PFSK-1 (cell line): ENCODE measurements around the gene EGR2.

Source experiments
- FOXP2 ChIP-seq: optimal IDR thresholded peaks from 2 replicates; pipeline ENCODE3; 2011; ENCODE audit warnings: borderline replicate concordance, control low read depth, inconsistent platforms; ENCODE audit not compliant: insufficient read depth; ENCODE audit errors: extremely low read length, extremely low read depth
- POLR2AphosphoS5 ChIP-seq: IDR thresholded peaks from 2 replicates; pipeline ENCODE4 v1.6.1; 2012; ENCODE audit warnings: low read depth, mild to moderate bottlenecking, control low read depth, low read length, moderate library complexity
- SIN3A ChIP-seq: IDR thresholded peaks from 2 replicates; pipeline ENCODE4 v1.6.1; 2012; ENCODE audit warnings: mild to moderate bottlenecking, low read length, moderate library complexity, borderline replicate concordance; ENCODE audit not compliant: insufficient read depth
- TAF1 ChIP-seq: IDR thresholded peaks from 2 replicates; pipeline ENCODE4 v1.6.1; 2012; ENCODE audit warnings: low read length, control low read depth, borderline replicate concordance; ENCODE audit not compliant: insufficient read depth
- TF ChIP-seq, protein P1 (sequence below), 2 experiments: IDR thresholded peaks; 2 replicates each; pipeline versions ENCODE4 v1.6.1 to v1.8.0; 2011 to 2012; ENCODE audit warnings: low read depth in 2 of 2, low read length in 2 of 2, control low read depth in 1 of 2, inconsistent platforms in 1 of 2, mild to moderate bottlenecking in 1 of 2, moderate library complexity in 1 of 2; ENCODE audit not compliant: insufficient read depth in 1 of 2

- TF ChIP-seq TAF1 (no peak), SIN3A (no peak), POLR2AphosphoS5 (no peak), FOXP2 (no peak)
- TF ChIP-seq, protein P1, sequence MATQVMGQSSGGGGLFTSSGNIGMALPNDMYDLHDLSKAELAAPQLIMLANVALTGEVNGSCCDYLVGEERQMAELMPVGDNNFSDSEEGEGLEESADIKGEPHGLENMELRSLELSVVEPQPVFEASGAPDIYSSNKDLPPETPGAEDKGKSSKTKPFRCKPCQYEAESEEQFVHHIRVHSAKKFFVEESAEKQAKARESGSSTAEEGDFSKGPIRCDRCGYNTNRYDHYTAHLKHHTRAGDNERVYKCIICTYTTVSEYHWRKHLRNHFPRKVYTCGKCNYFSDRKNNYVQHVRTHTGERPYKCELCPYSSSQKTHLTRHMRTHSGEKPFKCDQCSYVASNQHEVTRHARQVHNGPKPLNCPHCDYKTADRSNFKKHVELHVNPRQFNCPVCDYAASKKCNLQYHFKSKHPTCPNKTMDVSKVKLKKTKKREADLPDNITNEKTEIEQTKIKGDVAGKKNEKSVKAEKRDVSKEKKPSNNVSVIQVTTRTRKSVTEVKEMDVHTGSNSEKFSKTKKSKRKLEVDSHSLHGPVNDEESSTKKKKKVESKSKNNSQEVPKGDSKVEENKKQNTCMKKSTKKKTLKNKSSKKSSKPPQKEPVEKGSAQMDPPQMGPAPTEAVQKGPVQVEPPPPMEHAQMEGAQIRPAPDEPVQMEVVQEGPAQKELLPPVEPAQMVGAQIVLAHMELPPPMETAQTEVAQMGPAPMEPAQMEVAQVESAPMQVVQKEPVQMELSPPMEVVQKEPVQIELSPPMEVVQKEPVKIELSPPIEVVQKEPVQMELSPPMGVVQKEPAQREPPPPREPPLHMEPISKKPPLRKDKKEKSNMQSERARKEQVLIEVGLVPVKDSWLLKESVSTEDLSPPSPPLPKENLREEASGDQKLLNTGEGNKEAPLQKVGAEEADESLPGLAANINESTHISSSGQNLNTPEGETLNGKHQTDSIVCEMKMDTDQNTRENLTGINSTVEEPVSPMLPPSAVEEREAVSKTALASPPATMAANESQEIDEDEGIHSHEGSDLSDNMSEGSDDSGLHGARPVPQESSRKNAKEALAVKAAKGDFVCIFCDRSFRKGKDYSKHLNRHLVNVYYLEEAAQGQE (IDR thresholded peaks at IDR 0.05; ENCODE audit: insufficient read depth in 1 of 2, low read depth in 2 of 2, low read length in 2 of 2): no peak
Measured at GRCh38 chr10:62842983-62843382, 26.8 kb upstream of the EGR2 start.
